Right lobe of liver (tissue), 6 donors: ENCODE measurements around the gene FADS1. TPM values are rescaled to one million over a fixed set of nuclear protein-coding genes. Genes with fewer than 3 reads are reported as not detected.

ENCODE experiments used
- ATAC-seq, 4 donors: fragments of 200-7000 bp; cut with Tn5 transposase; one replicate each; pipeline ENCODE4 v1.9.1; 2020; ENCODE audit warnings: mild to moderate bottlenecking in 4 of 4, moderate library complexity in 4 of 4
- DNase-seq, 3 donors: peaks; one replicate each; pipeline ENCODE4 v3.0.0-alpha.2; 2020
- H3K27ac ChIP-seq, 3 donors: fragments of 200-600 bp; one replicate each; pipeline ENCODE4 v1.8.0; 2022
- H3K27me3 ChIP-seq, 2 donors: fragments of 200-600 bp; one replicate each; pipeline ENCODE4 v1.8.0; 2022
- H3K36me3 ChIP-seq, 4 donors: fragments of 200-600 bp; sonication (generic) in 1 of 4; one replicate each; pipeline versions ENCODE4 v1.5.1 to v1.8.0; 2017 to 2022; ENCODE audit warnings: control low read depth in 1 of 4
- H3K4me1 ChIP-seq, 4 donors: fragments of 200-600 bp; sonication (generic) in 1 of 4; one replicate each; pipeline versions ENCODE4 v1.5.1 to v1.8.0; 2017 to 2022; ENCODE audit warnings: control low read depth in 1 of 4
- H3K4me3 ChIP-seq, 3 donors: fragments of 200-600 bp; one replicate each; pipeline ENCODE4 v1.8.0; 2022
- H3K9me3 ChIP-seq, 4 donors: fragments of 200-600 bp; sonication (generic) in 1 of 4; one replicate each; pipeline versions ENCODE4 v1.5.1 to v1.8.0; 2017 to 2022; ENCODE audit warnings: control low read depth in 1 of 4
- POLR2A ChIP-seq: fragments of 450-650 bp; IDR thresholded peaks from one replicate; pipeline ENCODE4 v1.6.1; 2017; ENCODE audit warnings: antibody characterized with exemption, mild to moderate bottlenecking
- WGBS: methylation state at CpG from one replicate; pipeline ENCODE4 v1.1.6; 2018; ENCODE audit warnings: low coverage, low lambda C conversion rate; ENCODE audit not compliant: insufficient coverage; ENCODE audit errors: missing lambda C conversion rate; 5-methylcytosine and 5-hydroxymethylcytosine counted together
- intact Hi-C, 2 donors: fragments of 100-400 bp; cut with DNase I; formaldehyde crosslinking; loops; one replicate each; pipeline versions ENCODE4 v1.11.2 to v1.14.1; 2022
- total RNA-seq, 6 experiments: library from RNA; depleted of rRNA in 2 of 6; stranded (reverse); fragments of >200 nt in 2 of 6; fragmentation: NEBNext Ultra II Directional in 3 of 6; extraction: Animal tissue kit (Norgen Biotek cat#: 25700) in 3 of 6; gene quantifications; one replicate each; pipeline versions ENCODE4 v1.1.0 to v1.2.4, GENCODE V29; 2016 to 2023
- TF ChIP-seq, protein P1 (sequence below), 4 donors: fragments of 200-600 bp in 3 of 4; fragments of 450-650 bp in 1 of 4; IDR thresholded peaks; one replicate each; pipeline versions ENCODE4 v1.5.1 to v1.8.0; 2016 to 2022; ENCODE audit warnings: antibody characterized with exemption in 4 of 4, mild to moderate bottlenecking in 2 of 4
- donor health status: DM: no; HTN: yes; CAD: no.
- donor health status: DM: no; HTN: no; CAD: no.
- donor health status: DM: no; HTN: no; CAD: no.
- donor health status: DM: no; HTN: yes; CAD: no.
- donor health status: DM: no; HTN: yes; CAD: no.

FADS1 gene
- total RNA-seq, 6 experiments from 2014 or later, result 18.3 to 87.6 (median 34.8) TPM

DNA sequence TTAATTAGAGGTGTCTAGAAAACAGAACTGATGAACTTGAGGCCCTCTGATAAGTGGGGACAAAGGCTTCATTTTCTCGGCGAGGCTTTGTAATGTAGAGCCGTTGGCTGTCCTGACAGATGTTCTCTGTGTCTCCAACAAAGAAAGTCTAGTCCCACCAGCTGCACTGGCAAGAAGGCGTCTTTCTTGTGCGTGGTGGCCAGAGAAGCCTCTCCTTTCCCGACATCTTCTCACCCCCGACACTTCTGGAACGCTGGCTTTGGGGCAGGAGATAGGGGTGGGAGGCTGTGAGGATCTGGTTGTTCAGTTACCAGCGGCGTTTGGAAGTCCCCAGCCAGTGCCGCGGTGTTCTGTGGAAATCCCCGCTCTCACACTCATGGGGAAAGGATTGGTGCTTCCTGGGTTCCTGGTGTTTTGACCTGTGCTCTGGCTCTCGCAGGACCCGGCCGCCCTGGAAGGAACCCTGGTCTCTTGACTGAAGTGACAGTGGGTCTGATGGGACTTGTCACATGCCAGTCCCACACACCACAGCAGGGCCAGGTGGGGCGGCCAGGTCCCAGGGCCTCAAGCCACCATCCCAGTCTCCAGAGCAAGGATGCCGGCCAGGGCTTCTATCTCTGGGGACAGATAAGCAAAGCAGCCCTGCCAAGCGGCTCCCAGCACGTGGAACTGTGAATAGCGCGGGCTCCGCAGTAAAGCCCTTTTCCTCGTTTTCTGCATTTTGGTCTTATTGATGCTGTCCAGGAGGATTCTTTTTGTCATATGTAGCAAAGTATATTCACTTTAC is 34.5 kb upstream of the FADS1 start:
- ATAC-seq (no peak), DNase-seq (no peak)
- 91% methylated on average over 4 of the region's 24 CpGs for WGBS
- Histone ChIP-seq H3K27me3 (no peaks in the 10 kb centered on the region), H3K9me3 (no peaks in the 10 kb centered on the region), H3K36me3 (peaks cover 0 to 22% (median 7%) of the 10 kb centered on the region in 4 donors), H3K27ac (no peak overlapping the region), H3K4me1 (peaks cover 0 to 4% (median 0%) of the 10 kb centered on the region in 4 donors), H3K4me3 (no peak overlapping the region)
- TF ChIP-seq, protein P1, sequence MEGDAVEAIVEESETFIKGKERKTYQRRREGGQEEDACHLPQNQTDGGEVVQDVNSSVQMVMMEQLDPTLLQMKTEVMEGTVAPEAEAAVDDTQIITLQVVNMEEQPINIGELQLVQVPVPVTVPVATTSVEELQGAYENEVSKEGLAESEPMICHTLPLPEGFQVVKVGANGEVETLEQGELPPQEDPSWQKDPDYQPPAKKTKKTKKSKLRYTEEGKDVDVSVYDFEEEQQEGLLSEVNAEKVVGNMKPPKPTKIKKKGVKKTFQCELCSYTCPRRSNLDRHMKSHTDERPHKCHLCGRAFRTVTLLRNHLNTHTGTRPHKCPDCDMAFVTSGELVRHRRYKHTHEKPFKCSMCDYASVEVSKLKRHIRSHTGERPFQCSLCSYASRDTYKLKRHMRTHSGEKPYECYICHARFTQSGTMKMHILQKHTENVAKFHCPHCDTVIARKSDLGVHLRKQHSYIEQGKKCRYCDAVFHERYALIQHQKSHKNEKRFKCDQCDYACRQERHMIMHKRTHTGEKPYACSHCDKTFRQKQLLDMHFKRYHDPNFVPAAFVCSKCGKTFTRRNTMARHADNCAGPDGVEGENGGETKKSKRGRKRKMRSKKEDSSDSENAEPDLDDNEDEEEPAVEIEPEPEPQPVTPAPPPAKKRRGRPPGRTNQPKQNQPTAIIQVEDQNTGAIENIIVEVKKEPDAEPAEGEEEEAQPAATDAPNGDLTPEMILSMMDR (IDR thresholded peaks at IDR 0.05), result no peak
- TF ChIP-seq POLR2A, result no peak
- intact Hi-C loops, result no loop called here

GRCh38 chr11:61850687-61851086 is 33.9 kb upstream of the FADS1 start:
- TF ChIP-seq, protein P1 (IDR thresholded peaks at IDR 0.05), result no peak
- TF ChIP-seq POLR2A, result no peak
- no peak for ATAC-seq
- DNase-seq, result no peak
- Histone ChIP-seq H3K4me1 (peaks cover 0 to 9% (median 0%) of the 10 kb centered on the region in 4 donors), H3K36me3 (peaks cover 0 to 22% (median 7%) of the 10 kb centered on the region in 4 donors), H3K4me3 (no peak overlapping the region), H3K27ac (no peak overlapping the region), H3K9me3 (no peaks in the 10 kb centered on the region), H3K27me3 (no peaks in the 10 kb centered on the region)
- intact Hi-C loops, result no loop called here
- WGBS, result 58% methylated on average over 7 of the region's 7 CpGs

GRCh38 chr11:61848631-61849030 is 31.8 kb upstream of the FADS1 start:
- H3K4me1 ChIP-seq, result peaks cover 0 to 13% (median 0%) of the 10 kb centered on the region in 4 donors
- H3K27me3 ChIP-seq, result no peaks in the 10 kb centered on the region
- intact Hi-C loops, result no loop called here
- H3K27ac ChIP-seq, result no peak overlapping the region
- TF ChIP-seq POLR2A, result no peak
- TF ChIP-seq, protein P1 (IDR thresholded peaks at IDR 0.05), result no peak
- ATAC-seq (no peak), DNase-seq (no peak)
- peaks cover 0 to 22% (median 7%) of the 10 kb centered on the region in 4 donors for H3K36me3 ChIP-seq
- 90% methylated on average over 8 of the region's 9 CpGs for WGBS
- no peaks in the 10 kb centered on the region for H3K9me3 ChIP-seq
- H3K4me3 ChIP-seq, result no peak overlapping the region

- H3K27ac ChIP-seq, result no peak overlapping the region
- H3K4me3 ChIP-seq, result no peak overlapping the region
- 93% methylated on average over 12 of the region's 18 CpGs for WGBS
- TF ChIP-seq, protein P1 (IDR thresholded peaks at IDR 0.05), result no peak
- TF ChIP-seq POLR2A, result no peak
- ATAC-seq (no peak), DNase-seq (no peak)
- intact Hi-C loops, result no loop called here
- H3K36me3 ChIP-seq, result peaks cover 0 to 22% (median 7%) of the 10 kb centered on the region in 4 donors
- no peaks in the 10 kb centered on the region for H3K9me3 ChIP-seq
- H3K4me1 ChIP-seq, result peaks cover 0 to 13% (median 0%) of the 10 kb centered on the region in 4 donors
- H3K27me3 ChIP-seq, result no peaks in the 10 kb centered on the region
Observed at GRCh38 chr11:61847914-61848581, 31.2 kb upstream of the FADS1 start.
